Endothelial cell of umbilical vein (primary cell): Measurements from ENCODE around the gene CEACAM16.

ENCODE experiments used
- EZH2 ChIP-seq: IDR thresholded peaks from 2 replicates; pipeline ENCODE4 v1.6.1; 2012; ENCODE audit warnings: borderline replicate concordance, low read depth, mild to moderate bottlenecking, moderate library complexity, low read length, inconsistent platforms; ENCODE audit not compliant: severe bottlenecking
- POLR2A ChIP-seq: IDR thresholded peaks from 2 replicates; pipeline ENCODE4 v1.6.1; 2012; ENCODE audit warnings: low read depth, mild to moderate bottlenecking, control low read depth, low read length
- POLR2AphosphoS5 ChIP-seq: IDR thresholded peaks from 2 replicates; pipeline ENCODE4 v1.6.1; 2012; ENCODE audit warnings: low read depth, mild to moderate bottlenecking, control low read depth, low read length, moderate library complexity; ENCODE audit not compliant: insufficient read depth
- TF ChIP-seq, protein P1 (sequence below), 2 donors: IDR thresholded peaks; 1 replicate in 1 of 2; 2 replicates in 1 of 2; pipeline ENCODE4 v1.5.1; 2011; ENCODE audit warnings: low read length in 2 of 2, mild to moderate bottlenecking in 2 of 2, moderate library complexity in 2 of 2, control low read depth in 1 of 2, inconsistent platforms in 1 of 2, low read depth in 1 of 2; ENCODE audit not compliant: insufficient read depth in 1 of 2; ENCODE audit errors: extremely low read depth in 1 of 2
- TF ChIP-seq, protein P2 (sequence below): IDR thresholded peaks from 2 replicates; pipeline ENCODE4 v1.6.1; 2011; ENCODE audit not compliant: insufficient read depth, insufficient read length

DNA sequence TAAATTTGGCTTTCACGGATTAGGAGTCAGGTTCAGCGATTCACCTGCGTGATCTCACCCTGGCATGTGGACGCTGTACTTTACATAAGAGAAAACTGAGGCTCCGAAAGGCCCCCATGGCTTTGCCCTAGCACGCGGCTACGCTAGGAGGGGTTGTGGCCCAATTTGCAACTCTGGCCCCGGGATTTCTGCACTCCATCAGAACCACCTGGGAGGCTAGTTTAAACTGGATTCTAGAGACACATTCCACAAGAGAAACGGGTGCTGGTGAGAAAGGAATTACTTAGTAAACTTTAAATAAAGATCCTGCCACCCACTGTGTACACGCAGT, 55.8 kb downstream of the CEACAM16 start:
- TF ChIP-seq POLR2A = no peak
- TF ChIP-seq, protein P1, sequence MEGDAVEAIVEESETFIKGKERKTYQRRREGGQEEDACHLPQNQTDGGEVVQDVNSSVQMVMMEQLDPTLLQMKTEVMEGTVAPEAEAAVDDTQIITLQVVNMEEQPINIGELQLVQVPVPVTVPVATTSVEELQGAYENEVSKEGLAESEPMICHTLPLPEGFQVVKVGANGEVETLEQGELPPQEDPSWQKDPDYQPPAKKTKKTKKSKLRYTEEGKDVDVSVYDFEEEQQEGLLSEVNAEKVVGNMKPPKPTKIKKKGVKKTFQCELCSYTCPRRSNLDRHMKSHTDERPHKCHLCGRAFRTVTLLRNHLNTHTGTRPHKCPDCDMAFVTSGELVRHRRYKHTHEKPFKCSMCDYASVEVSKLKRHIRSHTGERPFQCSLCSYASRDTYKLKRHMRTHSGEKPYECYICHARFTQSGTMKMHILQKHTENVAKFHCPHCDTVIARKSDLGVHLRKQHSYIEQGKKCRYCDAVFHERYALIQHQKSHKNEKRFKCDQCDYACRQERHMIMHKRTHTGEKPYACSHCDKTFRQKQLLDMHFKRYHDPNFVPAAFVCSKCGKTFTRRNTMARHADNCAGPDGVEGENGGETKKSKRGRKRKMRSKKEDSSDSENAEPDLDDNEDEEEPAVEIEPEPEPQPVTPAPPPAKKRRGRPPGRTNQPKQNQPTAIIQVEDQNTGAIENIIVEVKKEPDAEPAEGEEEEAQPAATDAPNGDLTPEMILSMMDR (IDR thresholded peaks at IDR 0.05; ENCODE audit: extremely low read depth in 1 of 2, insufficient read depth in 1 of 2, low read depth in 1 of 2, low read length in 2 of 2) = no peak
- TF ChIP-seq POLR2AphosphoS5 = no peak
- TF ChIP-seq EZH2 = no peak
- TF ChIP-seq, protein P2, sequence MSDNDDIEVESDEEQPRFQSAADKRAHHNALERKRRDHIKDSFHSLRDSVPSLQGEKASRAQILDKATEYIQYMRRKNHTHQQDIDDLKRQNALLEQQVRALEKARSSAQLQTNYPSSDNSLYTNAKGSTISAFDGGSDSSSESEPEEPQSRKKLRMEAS = no peak
